Hematopoietic multipotent progenitor cell treated with erythropoietin and hydrocortisone succinate and interleukin-3 and kit ligand, for 15 days (in vitro differentiated cells): ENCODE measurements around the gene ZDBF2.
"Not testable (repeated sequence)": the region's sequence is repeated elsewhere in the genome, so short reads cannot be mapped to it uniquely, and the experiment has no call there.

Experiments used
- DNase-seq: peaks from one replicate; pipeline ENCODE4 v3.0.0-alpha.2; 2015; ENCODE audit warnings: low spot score

The ZDBF2 gene

GRCh38 chr2:206259376-206260187, 14.9 kb upstream of the ZDBF2 start:
- peak; percentile 35 for DNase-seq

- DNase-seq: peak; percentile 54
These were observed 14.1 kb upstream of the ZDBF2 start for GRCh38 chr2:206260188-206261012.

GRCh38 chr2:206263959-206264603, 10.4 kb upstream of the ZDBF2 start:
- no peak for DNase-seq

GRCh38 chr2:206266130-206267125, 8.0 kb upstream of the ZDBF2 start:
- DNase-seq: no peak

GRCh38 chr2:206267567-206267966, 6.9 kb upstream of the ZDBF2 start:
- no peak for DNase-seq

- no peak for DNase-seq
These were observed 3.4 kb upstream of the ZDBF2 start for GRCh38 chr2:206271065-206271464.

GRCh38 chr2:206273905-206274304, 558 bp upstream of the ZDBF2 start:
- no peak for DNase-seq

- DNase-seq: no peak
These were observed 1.0 kb downstream of the ZDBF2 start for GRCh38 chr2:206275312-206276055.

- DNase-seq: no peak
These were observed 1.9 kb downstream of the ZDBF2 start for GRCh38 chr2:206276169-206276942.

- DNase-seq: no peak
These were observed 3.0 kb downstream of the ZDBF2 start for GRCh38 chr2:206277503-206277902.

GRCh38 chr2:206282746-206283145, 8.3 kb downstream of the ZDBF2 start:
- no peak for DNase-seq

- no peak for DNase-seq
These were observed 12.7 kb downstream of the ZDBF2 start for GRCh38 chr2:206287197-206287596.

- no peak for DNase-seq
These were observed 14.9 kb downstream of the ZDBF2 start for GRCh38 chr2:206289391-206289790.

- no peak for DNase-seq
These were observed 21.7 kb downstream of the ZDBF2 start for GRCh38 chr2:206296128-206296527.

- not testable (repeated sequence) for DNase-seq
These were observed 25.1 kb downstream of the ZDBF2 start for GRCh38 chr2:206299608-206300007.

GRCh38 chr2:206305523-206306245, 31.2 kb downstream of the ZDBF2 start:
- DNase-seq: no peak

- DNase-seq: no peak
These were observed 36.6 kb downstream of the ZDBF2 start for GRCh38 chr2:206311026-206311425.

GRCh38 chr2:206316141-206316540, 41.7 kb downstream of the ZDBF2 start:
- no peak for DNase-seq

- no peak for DNase-seq
These were observed 48.6 kb downstream of the ZDBF2 start for GRCh38 chr2:206323033-206323432.
